CD4-positive, CD25-positive, alpha-beta regulatory T cell (primary cell): ENCODE results near the gene TULP4. TPM values are rescaled to one million over a fixed set of nuclear protein-coding genes. Genes with fewer than 3 reads are reported as not detected.

Experiments
- ATAC-seq, 2 donors: fragments of 150-1000 bp; cut with Tn5 transposase; one replicate each; pipeline ENCODE4 v1.10.0; 2021; ENCODE audit warnings: low read depth in 2 of 2, moderate number of reproducible peaks in 2 of 2, moderate library complexity in 1 of 2
- DNase-seq, 3 donors: peaks; one replicate each; pipeline versions ENCODE4 v3.0.0 to v3.0.0-alpha.2; 2012 to 2022; ENCODE audit warnings: mixed read lengths in 1 of 3
- H3K27ac ChIP-seq: one replicate; pipeline ENCODE4 v1.7.0; 2013; ENCODE audit warnings: mild to moderate bottlenecking, low read length; ENCODE audit not compliant: insufficient read depth, poor library complexity, severe bottlenecking
- H3K27me3 ChIP-seq: one replicate; pipeline ENCODE4 v1.7.0; 2013; ENCODE audit warnings: low read length; ENCODE audit not compliant: control insufficient read depth, insufficient read depth
- H3K36me3 ChIP-seq: one replicate; pipeline ENCODE4 v1.7.0; 2013; ENCODE audit warnings: mild to moderate bottlenecking, low read length, moderate library complexity; ENCODE audit not compliant: control insufficient read depth, insufficient read depth
- H3K4me1 ChIP-seq: 2 replicates; pipeline ENCODE4 v1.7.0; 2013; ENCODE audit warnings: mild to moderate bottlenecking, low read length; ENCODE audit not compliant: insufficient read depth, control insufficient read depth, poor library complexity, severe bottlenecking
- H3K4me3 ChIP-seq: one replicate; pipeline ENCODE4 v1.7.0; 2013; ENCODE audit warnings: low read depth, mild to moderate bottlenecking, low read length, moderate library complexity
- H3K9me3 ChIP-seq, 2 experiments: 1 replicate in 1 of 2; 2 replicates in 1 of 2; pipeline ENCODE4 v1.7.0; 2013; ENCODE audit warnings: low read length in 2 of 2, mild to moderate bottlenecking in 1 of 2, moderate library complexity in 1 of 2; ENCODE audit not compliant: control insufficient read depth in 2 of 2
- H3K27ac Mint-ChIP-seq, 3 donors: one replicate each; pipeline ENCODE4 v1.8.0; 2020 to 2022; ENCODE audit warnings: mild to moderate bottlenecking in 3 of 3, mixed read lengths in 3 of 3, moderate library complexity in 2 of 3
- H3K27me3 Mint-ChIP-seq: one replicate; pipeline ENCODE4 v1.8.0; 2022; ENCODE audit warnings: mild to moderate bottlenecking, mixed read lengths
- H3K36me3 Mint-ChIP-seq: one replicate; pipeline ENCODE4 v1.8.0; 2020; ENCODE audit warnings: mixed read lengths
- H3K4me1 Mint-ChIP-seq, 4 donors: one replicate each; pipeline ENCODE4 v1.8.0; 2020 to 2022; ENCODE audit warnings: mixed read lengths in 4 of 4, mild to moderate bottlenecking in 1 of 4
- H3K4me3 Mint-ChIP-seq, 4 donors: one replicate each; pipeline ENCODE4 v1.8.0; 2020 to 2022; ENCODE audit warnings: mild to moderate bottlenecking in 4 of 4, mixed read lengths in 4 of 4, moderate library complexity in 3 of 4
- H3K9me3 Mint-ChIP-seq, 7 donors: one replicate each; pipeline ENCODE4 v1.8.0; 2020 to 2022; ENCODE audit warnings: mixed read lengths in 7 of 7, mild to moderate bottlenecking in 3 of 7, moderate library complexity in 2 of 7
- polyA plus RNA-seq, 4 donors: library from polyadenylated mRNA; unstranded; fragments of 300-500 nt; fragmentation: Illumina TruSeq; gene quantifications; one replicate each; pipeline ENCODE4 v1.2.3, GENCODE V29; 2021
- total RNA-seq: library from RNA; stranded (reverse); gene quantifications from one replicate; pipeline ENCODE4 v1.2.3, GENCODE V29; 2022

The TULP4 gene
- total and polyA plus RNA-seq, 5 donors from 2014 or later, result 43.3 to 158 (median 56.0) TPM

DNA sequence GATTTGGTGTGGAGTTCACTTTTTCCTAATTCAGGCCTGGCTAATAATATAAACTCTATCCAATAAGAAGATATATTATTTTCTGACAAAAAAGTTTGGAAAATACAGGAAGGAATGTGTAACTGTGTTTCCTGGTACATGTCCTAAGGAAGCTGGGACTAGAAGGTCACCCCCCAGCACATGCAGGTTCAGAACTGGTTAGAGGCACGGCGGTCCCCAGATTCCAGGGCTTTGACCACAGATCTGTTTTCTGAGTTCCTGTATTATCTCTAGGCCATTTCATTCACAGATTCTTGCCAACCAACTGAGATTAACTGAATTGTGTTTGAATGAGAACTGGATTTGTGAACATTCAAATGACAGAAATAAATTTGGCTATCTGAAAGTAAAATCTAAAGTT is 94.5 kb downstream of the TULP4 start:
- H3K36me3 ChIP-seq, result no peaks in the 10 kb centered on the region
- no peak overlapping the region for H3K27ac ChIP-seq
- no peaks in the 10 kb centered on the region for H3K9me3 ChIP-seq
- DNase-seq (no peak), ATAC-seq (no peak)
- H3K36me3 Mint-ChIP-seq, result peaks cover 7% of the 10 kb centered on the region
- H3K4me3 ChIP-seq, result no peak overlapping the region
- H3K27me3 Mint-ChIP-seq, result no peaks in the 10 kb centered on the region
- no peaks in the 10 kb centered on the region for H3K9me3 Mint-ChIP-seq
- H3K4me1 Mint-ChIP-seq, result peaks cover 28 to 37% (median 36%) of the 10 kb centered on the region in 4 donors
- H3K4me3 Mint-ChIP-seq, result no peak overlapping the region
- H3K4me1 ChIP-seq, result no peaks in the 10 kb centered on the region
- no peaks in the 10 kb centered on the region for H3K27me3 ChIP-seq
- peak overlapping the region in 1 of 3 donors; percentile 39 for H3K27ac Mint-ChIP-seq

DNA sequence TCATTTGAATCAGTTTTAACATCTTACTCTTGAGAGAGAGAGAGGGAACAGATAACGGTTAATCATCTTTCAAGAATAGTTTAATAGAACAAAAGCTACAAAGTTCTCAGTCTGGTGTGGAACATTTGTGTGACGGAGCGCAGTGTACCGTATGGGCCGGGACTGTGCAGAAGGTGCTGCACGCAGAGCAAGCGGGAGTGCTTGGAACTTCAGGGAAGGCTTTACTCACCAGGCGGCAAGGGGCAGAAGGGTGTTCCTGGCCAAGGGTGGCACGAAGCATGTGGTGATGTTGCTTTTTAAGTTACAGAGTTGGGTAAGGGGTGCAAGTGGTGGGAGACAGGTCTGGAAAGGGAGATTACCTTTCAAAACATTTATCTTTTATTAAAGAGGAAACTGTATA is 95.7 kb downstream of the TULP4 start:
- Mint-ChIP-seq H3K36me3 (peaks cover 11% of the 10 kb centered on the region), H3K4me3 (no peak overlapping the region), H3K27ac (peak overlapping the region in 2 of 3 donors; percentile 8 to 39), H3K4me1 (peaks cover 25 to 43% (median 34%) of the 10 kb centered on the region in 4 donors), H3K9me3 (no peaks in the 10 kb centered on the region), H3K27me3 (no peaks in the 10 kb centered on the region)
- DNase-seq, result no peak
- no peak overlapping the region for H3K27ac ChIP-seq
- peaks cover 5% of the 10 kb centered on the region for H3K36me3 ChIP-seq
- no peaks in the 10 kb centered on the region for H3K27me3 ChIP-seq
- no peaks in the 10 kb centered on the region for H3K4me1 ChIP-seq
- H3K9me3 ChIP-seq, result no peaks in the 10 kb centered on the region
- H3K4me3 ChIP-seq, result no peak overlapping the region
- no peak for ATAC-seq

DNA sequence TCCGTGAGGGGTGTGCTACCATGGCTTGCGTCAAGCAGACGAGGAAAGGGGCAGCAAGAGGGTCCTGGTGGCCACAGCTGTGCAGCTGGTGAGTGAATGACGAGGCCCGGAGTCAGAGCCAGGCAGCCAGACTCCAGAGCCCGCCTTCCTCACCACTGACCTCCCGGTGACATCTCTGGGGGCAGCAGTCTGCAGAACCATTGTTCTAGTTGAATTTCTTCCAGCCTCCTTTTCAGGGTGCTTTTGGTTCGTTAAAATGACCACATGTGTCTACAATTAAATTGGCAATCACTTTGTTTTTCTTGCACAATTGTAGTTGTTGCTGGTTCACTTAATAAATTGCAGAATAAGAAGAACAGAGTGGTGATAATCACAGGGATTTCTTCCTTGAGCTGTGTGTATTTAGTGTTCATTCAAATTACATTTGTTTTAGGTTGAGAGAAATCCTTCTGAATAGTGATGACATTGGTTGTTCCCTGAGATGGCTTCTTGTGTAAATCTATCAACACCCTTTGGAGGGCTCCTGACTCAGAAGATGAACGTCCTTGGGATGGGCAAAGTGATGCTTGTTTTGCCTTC is 96.4 kb downstream of the TULP4 start:
- Mint-ChIP-seq H3K4me1 (peaks cover 25 to 43% (median 34%) of the 10 kb centered on the region in 4 donors), H3K9me3 (no peaks in the 10 kb centered on the region), H3K27ac (no peak overlapping the region), H3K4me3 (no peak overlapping the region), H3K27me3 (no peaks in the 10 kb centered on the region), H3K36me3 (peaks cover 17% of the 10 kb centered on the region)
- H3K36me3 ChIP-seq, result peaks cover 11% of the 10 kb centered on the region
- H3K9me3 ChIP-seq, result no peaks in the 10 kb centered on the region
- ATAC-seq, result no peak
- no peak overlapping the region for H3K27ac ChIP-seq
- no peak for DNase-seq
- H3K4me3 ChIP-seq, result no peak overlapping the region
- no peaks in the 10 kb centered on the region for H3K27me3 ChIP-seq
- H3K4me1 ChIP-seq, result no peaks in the 10 kb centered on the region

DNA sequence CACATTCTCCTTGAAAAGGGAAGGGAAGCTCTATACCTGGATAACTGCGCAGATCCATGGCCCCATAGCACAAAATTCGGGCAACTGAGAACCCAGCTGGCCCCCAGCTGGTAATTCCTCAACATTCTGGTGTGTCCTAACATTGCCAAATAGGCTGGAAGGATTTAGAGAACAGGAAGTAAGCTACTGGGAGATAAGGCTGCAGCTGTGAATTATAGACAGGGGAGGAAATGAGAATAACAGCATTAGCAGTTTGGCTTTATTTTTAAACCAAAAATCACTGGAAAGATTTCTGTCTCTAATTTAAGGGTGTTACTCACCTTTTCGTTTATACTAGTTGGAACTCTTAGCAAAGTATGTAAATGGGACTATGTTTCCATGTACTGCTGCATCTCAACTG is 97.2 kb downstream of the TULP4 start:
- Histone ChIP-seq H3K36me3 (peaks cover 19% of the 10 kb centered on the region), H3K4me1 (no peaks in the 10 kb centered on the region), H3K27me3 (no peaks in the 10 kb centered on the region), H3K9me3 (no peaks in the 10 kb centered on the region), H3K4me3 (no peak overlapping the region), H3K27ac (no peak overlapping the region)
- Mint-ChIP-seq H3K9me3 (no peaks in the 10 kb centered on the region), H3K27ac (peak overlapping the region in 1 of 3 donors; percentile 56), H3K27me3 (no peaks in the 10 kb centered on the region), H3K36me3 (peaks cover 24% of the 10 kb centered on the region), H3K4me3 (no peak overlapping the region), H3K4me1 (peaks cover 22 to 43% (median 31%) of the 10 kb centered on the region in 4 donors)
- ATAC-seq (no peak), DNase-seq (no peak)

GRCh38 chr6:158410784-158411183 is 98.5 kb downstream of the TULP4 start:
- Histone ChIP-seq H3K27me3 (no peaks in the 10 kb centered on the region), H3K4me1 (no peaks in the 10 kb centered on the region), H3K4me3 (no peak overlapping the region), H3K36me3 (peaks cover 28% of the 10 kb centered on the region), H3K27ac (no peak overlapping the region), H3K9me3 (no peaks in the 10 kb centered on the region)
- no peak for DNase-seq
- Mint-ChIP-seq H3K4me1 (peaks cover 21 to 37% (median 28%) of the 10 kb centered on the region in 4 donors), H3K27me3 (no peaks in the 10 kb centered on the region), H3K4me3 (no peak overlapping the region), H3K36me3 (peaks cover 27% of the 10 kb centered on the region), H3K27ac (peak overlapping the region in 1 of 3 donors; percentile 59), H3K9me3 (no peaks in the 10 kb centered on the region)
- ATAC-seq, result no peak

DNA sequence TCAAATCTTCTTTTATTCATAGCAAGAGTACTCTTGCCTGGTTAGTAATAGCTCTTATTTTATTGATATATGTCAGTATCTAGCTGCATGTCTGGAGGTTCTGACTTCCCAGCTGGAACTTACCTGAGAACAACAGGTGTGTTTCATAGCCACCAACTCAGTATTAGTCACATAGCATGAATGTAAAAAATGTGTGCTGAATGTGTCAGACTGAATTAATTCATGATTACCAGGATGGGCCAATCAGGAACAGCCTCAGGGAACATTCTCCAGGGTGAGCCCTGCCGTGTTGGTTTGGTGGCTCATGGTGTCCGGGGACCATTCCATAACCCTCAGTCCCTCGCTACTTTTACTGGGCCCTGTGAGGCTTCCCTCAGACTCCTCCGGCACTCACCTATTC is 99.7 kb downstream of the TULP4 start:
- Mint-ChIP-seq H3K27me3 (no peaks in the 10 kb centered on the region), H3K9me3 (no peaks in the 10 kb centered on the region), H3K4me1 (peaks cover 15 to 25% (median 21%) of the 10 kb centered on the region in 4 donors), H3K4me3 (no peak overlapping the region), H3K36me3 (peaks cover 34% of the 10 kb centered on the region), H3K27ac (no peak overlapping the region)
- Histone ChIP-seq H3K36me3 (peaks cover 35% of the 10 kb centered on the region), H3K9me3 (no peaks in the 10 kb centered on the region), H3K4me3 (no peak overlapping the region), H3K27ac (no peak overlapping the region), H3K27me3 (no peaks in the 10 kb centered on the region), H3K4me1 (no peaks in the 10 kb centered on the region)
- DNase-seq, result no peak
- no peak for ATAC-seq

DNA sequence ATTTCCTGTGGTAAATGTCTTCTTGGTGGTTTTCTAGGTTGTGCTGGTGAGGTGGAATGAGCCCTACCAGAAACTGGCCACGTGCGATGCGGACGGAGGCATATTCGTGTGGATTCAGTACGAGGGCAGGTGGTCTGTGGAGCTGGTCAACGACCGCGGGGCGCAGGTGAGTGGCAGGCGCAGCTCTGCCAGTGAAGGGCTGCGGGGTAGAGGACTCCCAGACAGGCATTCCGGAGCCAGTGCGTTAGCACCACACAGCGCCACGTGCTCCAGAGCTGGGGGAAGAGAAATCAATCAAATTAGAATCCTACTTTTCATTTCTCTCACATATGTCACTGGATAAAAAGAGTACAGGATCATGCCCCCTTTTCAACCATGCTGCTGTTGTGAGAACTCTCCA is 100.8 kb downstream of the TULP4 start:
- Mint-ChIP-seq H3K27me3 (no peaks in the 10 kb centered on the region), H3K4me3 (no peak overlapping the region), H3K9me3 (no peaks in the 10 kb centered on the region), H3K27ac (peak overlapping the region in 1 of 3 donors; percentile 38), H3K4me1 (peaks cover 9 to 18% (median 13%) of the 10 kb centered on the region in 4 donors), H3K36me3 (peaks cover 43% of the 10 kb centered on the region)
- H3K4me3 ChIP-seq, result no peak overlapping the region
- DNase-seq, result no peak
- H3K4me1 ChIP-seq, result no peaks in the 10 kb centered on the region
- peaks cover 42% of the 10 kb centered on the region for H3K36me3 ChIP-seq
- no peaks in the 10 kb centered on the region for H3K27me3 ChIP-seq
- H3K27ac ChIP-seq, result no peak overlapping the region
- no peak for ATAC-seq
- no peaks in the 10 kb centered on the region for H3K9me3 ChIP-seq

DNA sequence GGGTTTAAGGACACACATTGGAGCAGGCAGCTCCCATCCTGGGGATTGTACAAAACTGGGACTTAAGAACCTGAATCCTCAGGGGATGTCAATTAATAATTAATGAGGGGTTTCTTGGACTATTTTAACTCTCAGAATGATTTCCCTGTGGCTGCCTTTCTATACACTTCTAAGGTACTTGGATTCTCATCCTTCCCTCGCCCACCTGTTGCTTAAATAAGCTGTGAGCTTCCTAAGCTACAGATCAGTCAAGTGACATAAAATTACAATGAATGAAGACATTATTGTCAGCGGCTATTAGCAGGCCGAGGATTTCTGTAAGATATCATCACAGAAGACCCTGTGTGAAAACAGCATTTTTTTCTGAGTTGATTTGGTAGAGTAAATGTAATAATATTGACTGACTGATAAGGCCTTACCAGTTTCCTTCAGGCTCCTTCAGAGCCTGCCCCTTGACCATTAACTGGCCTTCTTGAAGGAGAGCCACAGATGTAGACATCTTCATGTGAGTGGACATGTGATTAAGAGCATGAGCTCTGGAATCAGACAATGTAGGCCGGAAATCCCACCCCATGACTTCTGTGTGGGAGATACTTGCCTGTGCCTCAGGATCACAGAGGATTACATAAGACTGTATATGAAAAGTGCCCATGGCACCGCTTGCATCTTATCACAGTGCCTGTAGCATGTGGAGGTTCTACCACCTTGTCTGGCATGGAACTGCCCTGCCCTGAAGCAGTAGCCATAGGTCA is 101.7 kb downstream of the TULP4 start:
- Histone ChIP-seq H3K9me3 (no peaks in the 10 kb centered on the region), H3K27me3 (no peaks in the 10 kb centered on the region), H3K36me3 (peaks cover 45% of the 10 kb centered on the region), H3K27ac (no peak overlapping the region), H3K4me1 (no peaks in the 10 kb centered on the region), H3K4me3 (no peak overlapping the region)
- H3K4me3 Mint-ChIP-seq, result no peak overlapping the region
- H3K4me1 Mint-ChIP-seq, result peaks cover 4 to 13% (median 8%) of the 10 kb centered on the region in 4 donors
- H3K9me3 Mint-ChIP-seq, result no peaks in the 10 kb centered on the region
- peaks cover 43% of the 10 kb centered on the region for H3K36me3 Mint-ChIP-seq
- peak overlapping the region in 1 of 3 donors; percentile 20 for H3K27ac Mint-ChIP-seq
- ATAC-seq, result no peak
- no peaks in the 10 kb centered on the region for H3K27me3 Mint-ChIP-seq
- DNase-seq, result no peak
